Measurements from ENCODE around the gene RPL28.

GRCh38 chr19:55382522-55383054, 3.1 kb upstream of the RPL28 start:
- TF ChIP-seq CTCF (IDR thresholded peaks at IDR 0.05) (no peak), POLR2A (IDR thresholded peaks at IDR 0.05) (no peak), EP300 (IDR thresholded peaks at IDR 0.05) (no peak)

Data from ovary (tissue), 3 donors.